GM21529 (cell line): ENCODE measurements around the gene AKAP17A.

Experiments
- ATAC-seq: cut with Tn5 transposase; IDR thresholded peaks from one replicate; pipeline ENCODE4 v1.9.1; 2021; ENCODE audit not compliant: unreplicated experiment

Gene AKAP17A

DNA sequence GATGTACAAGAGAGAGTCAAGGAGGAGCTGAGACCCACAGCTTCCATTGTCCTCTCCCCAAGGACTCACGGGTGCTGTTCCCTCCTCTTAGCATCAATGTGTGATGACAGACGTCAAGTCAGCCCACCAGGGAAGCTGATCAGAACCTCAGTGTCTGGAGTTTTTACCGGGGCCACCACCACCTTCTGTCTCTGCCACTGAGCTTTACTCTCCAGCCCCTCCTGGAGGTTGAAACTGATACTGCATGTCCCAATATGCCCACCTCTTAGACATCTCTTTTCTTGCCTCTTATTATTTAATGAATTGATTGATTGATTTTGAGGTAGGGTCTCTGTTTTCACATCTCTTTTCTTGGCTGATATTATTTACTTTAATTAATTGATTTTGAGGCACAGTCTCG, 10.3 kb upstream of the AKAP17A start:
- ATAC-seq = peak; percentile 39

DNA sequence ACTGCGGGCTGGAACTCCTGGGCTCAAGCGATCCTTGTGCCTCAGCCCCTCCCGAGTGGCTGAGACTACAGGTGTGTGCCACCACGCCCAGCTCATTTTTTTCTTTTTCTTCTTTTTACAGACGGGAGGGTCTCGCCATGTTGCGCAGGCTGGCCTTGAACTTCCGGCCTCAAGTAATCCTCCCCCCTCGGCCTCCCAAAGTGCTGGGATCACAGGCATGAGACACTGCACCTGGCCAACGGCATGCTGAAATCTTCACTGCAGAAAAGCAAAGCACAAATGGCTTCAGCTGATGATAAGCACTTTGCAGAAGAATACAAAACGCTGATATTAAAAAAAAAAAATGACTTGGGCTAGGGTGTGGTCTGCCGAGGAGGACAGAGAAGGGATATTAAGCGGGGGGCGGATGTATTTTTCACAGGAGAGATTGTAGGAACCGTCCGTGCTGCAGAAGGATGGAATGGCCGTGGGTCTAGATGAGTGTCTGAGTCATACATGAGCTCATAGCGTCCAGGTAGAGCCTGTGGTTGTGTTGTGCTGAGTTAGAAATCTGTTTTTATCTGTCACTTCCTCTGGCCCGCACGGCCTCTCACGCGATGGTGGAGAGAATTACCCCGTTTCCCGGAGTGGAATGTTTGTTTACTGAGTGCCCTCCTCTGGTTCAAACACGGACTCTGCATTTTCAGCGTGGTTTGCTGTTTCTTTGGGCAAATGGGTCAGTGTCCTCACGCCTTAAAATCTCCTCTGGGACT, 8.5 kb upstream of the AKAP17A start:
- peak; percentile 84 for ATAC-seq

DNA sequence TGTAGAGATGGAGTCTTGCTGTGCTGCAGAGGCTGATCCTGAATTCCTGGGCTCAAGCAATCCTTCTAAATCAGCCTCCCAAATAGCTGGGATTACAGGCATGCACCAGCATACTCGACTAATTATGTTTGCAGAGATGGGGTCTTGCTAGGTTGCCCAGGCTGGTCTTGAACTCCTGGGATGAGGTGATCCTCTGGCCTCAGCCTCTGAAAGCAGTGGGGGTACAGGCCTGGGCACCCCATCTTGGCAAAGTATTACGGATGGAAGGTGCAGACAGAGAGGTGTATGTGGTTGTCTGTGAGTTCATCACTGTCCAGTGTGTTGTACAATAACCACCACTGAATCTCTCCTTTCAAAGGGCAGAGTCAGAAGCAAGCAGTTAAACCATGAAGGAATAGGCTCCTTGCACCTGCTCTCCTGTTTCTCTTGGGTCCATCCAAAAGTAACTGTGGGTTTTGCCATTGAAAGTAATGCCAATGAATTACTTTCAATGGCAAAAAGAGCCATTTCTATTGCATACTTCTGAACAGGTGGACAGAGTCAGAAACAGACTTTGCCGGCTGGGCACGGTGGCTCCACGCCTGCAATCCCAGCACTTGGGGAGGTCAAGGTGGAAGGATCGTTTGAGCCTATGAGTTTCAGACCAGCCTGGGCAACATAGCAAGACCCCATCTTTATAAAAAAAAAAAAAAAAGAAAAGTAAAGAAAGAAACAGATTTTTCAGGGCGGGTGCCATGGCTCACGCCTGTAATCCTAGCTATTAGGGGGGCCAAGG, 7.0 kb upstream of the AKAP17A start:
- ATAC-seq = no peak

DNA sequence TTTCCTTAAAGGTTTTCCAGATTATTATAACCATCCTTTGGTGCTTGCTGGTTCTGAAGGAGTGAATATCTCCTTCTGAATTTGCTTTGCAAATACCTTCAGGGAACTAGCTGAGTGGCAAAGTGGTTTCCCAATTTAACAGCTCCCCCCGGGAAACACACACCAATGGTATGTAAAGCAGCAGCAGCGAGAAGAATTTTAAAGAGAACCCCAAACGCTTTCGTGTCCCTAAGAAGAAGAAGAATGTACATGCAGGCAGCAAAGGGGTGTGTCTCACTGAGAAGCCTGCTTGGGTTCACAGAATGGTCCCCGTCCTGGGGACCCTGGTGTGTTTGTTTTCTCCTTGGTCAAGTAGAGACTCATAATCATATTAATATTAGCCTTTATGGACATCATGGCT, 4.2 kb upstream of the AKAP17A start:
- ATAC-seq = peak; percentile 20

DNA sequence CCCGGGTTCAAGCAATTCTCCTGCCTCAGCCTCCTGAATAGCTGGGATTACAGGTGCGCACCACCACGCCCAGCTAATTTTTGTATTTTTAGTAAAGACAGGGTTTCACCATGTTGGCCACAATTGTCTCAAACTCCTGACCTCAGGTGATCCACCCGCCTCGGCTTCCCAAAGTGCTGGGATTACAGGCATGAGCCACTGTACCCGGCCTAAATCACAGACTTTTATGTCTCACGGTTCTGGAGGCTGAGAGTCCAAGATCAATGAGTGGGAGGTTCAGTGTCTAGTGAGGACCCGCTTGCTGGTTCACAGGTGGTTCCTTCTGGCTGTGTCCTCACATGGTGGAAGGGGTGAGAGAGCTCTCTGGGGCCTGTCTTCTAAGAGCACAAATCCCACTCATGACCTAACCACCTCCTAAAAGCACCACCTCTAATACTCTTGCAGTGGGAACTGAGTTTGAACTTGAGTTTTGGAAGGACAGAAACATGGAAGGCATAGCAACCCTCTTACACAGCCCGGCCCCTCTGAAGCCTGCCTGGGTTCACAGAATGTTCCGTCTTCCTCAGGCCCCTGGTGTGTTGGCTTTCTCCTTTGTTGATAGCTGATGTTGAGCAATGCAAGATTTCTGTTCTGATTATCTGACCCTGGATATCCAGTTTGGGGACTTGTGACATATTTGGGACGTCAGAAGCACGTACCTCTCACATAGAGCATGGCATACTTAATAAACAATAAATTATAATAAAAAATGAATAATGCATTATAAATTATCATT, 1.9 kb upstream of the AKAP17A start:
- no peak for ATAC-seq

DNA sequence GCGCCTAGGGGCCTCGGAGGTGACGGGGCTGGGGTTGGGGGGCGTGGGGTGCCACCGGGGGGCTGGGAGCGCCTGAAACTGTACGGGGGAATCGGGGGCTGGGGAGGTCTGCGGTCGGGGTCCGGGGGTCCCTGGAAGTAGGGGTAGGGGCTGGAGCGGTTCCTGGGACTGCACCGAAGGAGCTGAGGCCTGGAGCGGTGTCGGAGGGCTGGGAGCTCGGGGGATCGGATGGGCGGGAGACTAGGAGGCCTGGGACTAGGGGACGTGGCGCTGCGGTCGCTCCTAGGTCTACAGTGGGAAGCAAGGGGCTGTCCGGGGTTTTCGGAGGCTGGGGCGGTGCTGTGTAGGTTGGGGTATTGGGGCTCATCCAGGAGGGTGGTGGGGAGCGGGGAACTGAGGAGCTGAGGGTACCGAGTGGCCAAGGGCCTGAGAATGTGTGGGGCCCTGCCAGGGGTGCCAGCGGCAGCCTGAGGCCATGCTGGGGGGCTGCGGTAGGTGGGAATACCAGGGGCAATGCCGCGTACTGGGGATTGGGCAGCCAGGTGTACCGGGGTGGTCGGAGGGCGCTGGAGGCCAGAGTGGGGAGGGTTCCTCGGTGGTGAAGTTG, 562 bp downstream of the AKAP17A start:
- ATAC-seq = peak; percentile 1

DNA sequence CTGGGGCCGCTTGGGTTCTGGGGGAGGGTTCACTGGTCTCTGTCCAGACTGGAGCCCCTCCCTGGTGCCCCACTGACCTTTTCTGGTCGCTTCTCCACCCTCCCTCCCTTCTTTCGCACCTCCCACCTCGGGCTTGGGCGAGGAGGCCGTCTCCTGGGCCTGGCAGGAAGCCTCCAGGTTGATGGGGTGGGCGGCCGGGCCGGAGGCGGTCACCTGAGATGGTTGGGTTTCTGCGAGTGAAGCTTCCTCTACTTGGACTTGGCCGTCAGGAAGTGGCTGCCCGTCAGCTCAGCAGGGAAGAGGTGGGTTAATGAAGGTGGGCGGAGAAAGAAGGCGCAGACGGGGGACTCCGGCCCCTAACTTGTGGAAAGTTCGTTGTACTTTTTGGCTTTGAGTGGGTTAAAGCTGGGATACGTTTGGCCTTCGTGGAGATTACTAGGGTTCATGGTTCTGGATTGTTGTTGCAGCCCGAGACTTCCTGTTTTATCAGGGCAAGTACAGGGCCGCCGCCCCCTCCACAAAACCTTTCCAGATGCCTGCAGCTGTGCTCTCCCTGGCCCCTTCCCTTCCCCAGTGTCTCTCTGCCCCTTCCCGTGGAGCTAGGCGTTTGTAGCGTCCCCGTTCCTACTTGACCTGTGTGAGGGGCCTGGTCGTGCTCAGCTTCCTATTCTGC, 1.2 kb downstream of the AKAP17A start:
- ATAC-seq = peak; percentile 59

DNA sequence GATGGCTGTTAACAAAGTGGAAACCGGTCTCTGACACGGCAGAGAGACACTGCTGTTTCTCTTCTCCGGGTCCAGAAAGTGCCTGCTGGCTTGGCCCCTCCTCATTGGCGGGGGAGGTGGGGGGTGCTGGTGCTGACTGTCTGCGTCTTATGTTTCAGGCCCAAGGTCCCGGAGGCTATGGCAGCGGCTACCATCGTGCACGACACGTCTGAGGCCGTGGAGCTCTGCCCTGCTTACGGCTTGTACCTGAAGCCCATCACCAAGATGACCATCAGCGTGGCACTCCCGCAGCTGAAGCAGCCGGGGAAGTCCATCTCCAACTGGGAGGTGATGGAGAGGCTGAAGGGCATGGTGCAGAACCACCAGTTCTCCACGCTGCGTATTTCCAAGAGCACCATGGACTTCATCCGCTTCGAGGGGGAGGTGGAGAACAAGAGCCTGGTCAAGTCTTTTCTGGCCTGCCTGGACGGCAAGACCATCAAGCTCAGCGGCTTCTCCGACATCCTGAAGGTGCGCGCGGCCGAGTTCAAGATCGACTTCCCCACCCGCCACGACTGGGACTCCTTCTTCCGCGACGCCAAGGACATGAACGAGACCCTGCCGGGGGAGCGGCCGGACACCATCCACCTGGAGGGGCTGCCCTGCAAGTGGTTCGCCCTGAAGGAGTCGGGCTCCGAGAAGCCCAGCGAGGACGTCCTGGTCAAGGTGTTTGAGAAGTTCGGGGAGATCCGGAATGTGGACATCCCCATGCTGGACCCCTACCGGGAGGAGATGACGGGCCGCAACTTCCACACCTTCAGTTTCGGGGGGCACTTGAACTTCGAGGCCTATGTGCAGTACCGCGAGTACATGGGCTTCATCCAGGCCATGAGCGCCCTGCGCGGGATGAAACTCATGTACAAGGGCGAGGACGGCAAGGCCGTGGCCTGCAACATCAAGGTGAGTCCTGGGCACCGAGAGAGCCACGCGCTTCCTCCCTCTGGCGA, 2.2 kb downstream of the AKAP17A start:
- ATAC-seq = no peak

DNA sequence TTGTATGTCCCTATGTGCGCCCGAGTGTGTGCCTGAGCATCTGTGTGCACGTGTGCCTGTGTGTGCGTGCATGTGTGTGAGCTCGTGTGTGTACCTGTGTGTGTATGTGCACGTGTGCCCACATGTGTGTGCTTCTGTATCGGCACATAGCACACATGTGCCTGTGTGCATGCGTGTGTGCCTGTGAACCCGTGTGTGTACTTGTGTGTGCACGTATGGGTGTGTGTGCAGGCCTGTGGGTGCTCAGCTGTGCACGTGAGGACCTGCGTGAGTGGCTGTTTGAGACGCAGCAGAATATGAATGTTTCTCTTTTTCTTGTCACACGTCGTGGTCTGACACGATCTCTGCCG, 4.3 kb downstream of the AKAP17A start:
- ATAC-seq = no peak

DNA sequence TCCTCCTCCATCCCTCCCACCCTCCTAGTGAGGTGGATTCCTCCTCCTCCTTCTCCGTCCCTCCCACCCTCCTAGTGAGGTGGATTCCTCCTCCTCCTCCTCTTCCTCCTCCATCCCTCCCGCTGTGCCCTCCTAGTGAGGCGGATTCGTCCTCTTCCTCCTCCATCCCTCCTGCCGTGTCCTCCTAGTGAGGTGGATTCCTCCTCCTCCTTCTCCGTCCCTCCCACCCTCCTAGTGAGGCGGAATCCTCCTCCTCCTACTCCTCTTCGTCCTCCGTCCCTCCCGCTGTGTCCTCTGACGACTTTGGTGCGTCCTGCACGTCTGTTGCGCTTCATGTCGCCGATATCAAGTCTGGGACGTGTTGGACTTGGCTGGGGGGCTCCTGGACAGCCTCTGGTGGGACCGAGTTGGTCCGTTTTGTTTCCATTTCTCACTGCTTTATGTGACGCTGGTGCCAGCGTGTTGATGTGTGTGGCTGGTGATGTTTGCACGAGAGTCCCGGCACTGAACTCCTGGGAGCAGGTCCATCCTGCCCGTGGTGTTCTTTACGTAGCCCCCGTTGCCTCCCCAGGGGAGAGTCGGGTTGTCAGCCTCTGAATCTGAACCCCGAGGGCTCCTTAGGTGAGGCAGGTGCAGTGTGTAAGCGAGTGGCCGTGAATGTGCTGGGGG, 5.4 kb downstream of the AKAP17A start:
- no peak for ATAC-seq

DNA sequence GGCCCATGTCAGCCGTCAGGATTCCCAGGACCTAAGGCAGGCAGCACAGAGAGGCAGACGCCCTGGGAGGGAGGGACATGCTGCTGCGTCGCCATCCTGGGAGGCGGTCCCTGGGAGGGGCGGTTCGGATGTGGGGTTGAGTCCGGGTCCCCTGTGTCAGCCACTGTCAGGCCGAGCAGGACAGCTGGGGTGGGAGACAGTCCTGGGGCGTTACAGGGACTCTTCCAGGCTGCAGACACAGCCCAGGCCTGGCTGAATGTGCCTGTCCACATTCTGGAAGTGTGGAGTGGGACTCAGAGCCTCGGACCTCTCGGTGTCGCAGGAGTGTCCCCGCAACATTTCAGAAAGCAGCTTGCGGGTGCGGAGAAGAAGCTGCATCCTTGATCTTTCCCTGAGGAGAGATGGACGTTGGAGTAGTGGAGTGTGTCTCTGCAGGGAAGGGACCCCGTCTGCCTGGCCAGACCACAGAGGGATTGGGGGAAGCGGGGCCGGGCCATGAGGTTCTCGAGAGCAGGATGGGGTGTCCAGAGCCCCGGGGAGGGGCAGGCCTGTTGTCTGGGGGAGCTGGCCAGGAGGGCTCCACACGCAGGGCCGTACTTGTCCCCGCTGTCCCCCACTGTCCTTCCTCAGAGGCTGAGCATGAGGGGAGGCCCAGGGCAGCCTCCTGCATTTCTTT, 6.1 kb downstream of the AKAP17A start:
- no peak for ATAC-seq

DNA sequence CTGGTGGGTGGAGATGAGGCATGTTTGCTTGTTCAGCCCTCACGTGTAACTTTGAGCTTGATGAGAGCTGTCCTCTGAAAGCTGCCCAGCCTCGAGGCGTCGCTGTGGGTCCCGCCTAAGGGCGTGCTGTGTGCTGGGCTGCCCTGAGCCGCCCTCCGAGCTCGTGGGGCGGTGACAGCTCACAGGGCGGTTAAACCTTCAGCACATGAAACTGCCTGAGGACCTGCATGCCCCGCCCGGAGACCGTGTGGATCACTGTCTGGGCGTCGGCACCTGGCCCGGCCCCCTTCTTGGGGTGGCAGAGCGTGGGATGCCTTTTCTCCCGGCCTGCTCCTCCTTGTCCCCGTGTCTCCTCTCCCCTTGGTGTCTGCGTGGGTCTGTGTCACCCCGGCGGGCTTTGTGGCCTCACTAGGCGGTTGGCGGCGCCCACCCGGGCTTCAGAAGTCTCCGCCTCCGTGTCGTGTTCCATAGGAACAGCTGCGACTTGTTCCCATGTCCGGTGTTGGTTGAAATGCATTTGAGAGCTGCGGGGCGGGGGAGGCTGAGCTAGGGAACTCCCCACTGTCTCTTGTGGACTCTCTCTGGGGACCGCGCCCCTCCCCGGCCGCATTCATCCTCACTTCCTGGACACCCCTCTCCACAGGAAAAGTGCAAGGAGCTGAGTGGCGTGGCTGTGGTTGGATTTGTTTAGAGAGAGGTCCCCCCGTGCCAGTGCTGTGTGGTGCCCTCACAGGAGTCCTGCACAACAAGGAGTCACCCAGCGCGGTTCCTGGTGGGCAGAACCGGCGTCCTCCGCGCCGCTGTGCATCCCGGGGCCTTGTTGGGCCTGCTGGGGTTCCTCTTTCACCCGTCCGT, 6.8 kb downstream of the AKAP17A start:
- ATAC-seq = no peak

DNA sequence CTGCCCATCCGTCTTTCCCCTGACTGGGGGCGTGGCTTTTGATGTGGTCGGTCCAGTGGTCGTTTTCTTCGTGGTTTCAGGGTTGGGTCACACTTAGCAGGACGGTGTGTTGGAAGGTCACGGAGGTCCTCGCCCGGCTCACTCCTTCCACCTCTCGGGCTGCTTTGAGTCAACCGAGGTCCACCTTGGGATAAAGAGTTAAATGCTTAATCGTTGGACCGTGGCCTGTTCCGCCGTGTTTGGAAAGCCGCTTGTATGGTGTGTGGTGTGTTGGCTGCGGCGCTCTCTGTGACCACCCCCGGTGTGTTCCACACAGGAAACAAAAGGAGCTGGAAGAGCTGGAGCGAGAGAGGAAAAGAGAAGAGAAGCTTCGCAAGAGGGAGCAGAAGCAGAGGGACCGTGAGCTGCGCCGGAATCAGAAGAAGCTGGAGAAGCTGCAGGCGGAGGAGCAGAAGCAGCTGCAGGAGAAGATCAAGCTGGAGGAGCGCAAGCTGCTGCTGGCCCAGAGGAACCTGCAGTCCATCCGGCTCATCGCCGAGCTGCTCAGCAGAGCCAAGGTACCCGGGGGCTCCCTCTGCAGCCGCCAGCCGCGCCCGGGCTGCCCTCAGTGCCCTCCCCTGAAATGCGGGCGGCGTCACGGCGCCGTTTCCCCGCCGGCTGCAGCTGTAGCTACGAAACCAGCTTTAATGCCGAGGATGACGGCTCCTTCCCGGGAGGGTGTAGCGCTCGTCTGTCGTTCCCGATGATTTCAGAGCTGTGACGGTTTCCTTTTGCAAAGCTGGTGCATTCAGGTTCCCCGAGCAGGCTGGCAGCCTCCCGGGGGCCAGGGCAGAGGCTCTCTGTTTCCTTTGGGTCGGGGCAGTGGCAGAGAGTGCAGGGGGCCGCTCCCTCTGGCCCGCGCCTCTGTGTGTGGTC, 7.7 kb downstream of the AKAP17A start:
- ATAC-seq = no peak

DNA sequence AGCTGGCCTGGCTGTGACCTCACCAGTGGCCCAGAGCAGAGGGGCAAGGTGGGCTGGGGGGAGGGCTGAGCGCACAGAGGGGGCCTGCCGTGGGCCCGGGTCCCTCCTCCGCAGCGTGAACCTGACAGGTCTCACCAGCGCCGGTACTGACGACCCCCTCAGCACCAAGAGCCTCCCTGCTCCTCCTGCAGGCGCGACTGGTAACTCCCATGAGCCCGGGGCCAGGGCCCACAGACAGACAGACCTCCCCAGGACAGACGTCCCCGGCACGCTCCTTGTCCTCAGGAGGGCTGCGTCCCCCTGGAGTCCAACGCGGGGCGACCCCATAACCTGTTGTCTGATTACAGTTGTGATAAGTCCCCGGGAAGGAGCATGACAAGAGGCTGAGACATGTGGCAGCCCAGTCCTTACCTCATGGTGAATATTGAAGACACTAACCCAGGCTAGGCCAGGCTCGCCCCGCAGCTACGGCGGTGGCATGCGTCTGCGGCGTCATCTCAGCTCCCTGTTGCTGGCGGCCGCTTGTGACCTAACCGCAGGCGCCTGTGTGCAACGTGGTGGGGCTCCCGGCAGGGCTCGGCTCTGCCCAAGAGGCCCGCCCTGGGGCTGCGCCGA, 8.5 kb downstream of the AKAP17A start:
- ATAC-seq = no peak

DNA sequence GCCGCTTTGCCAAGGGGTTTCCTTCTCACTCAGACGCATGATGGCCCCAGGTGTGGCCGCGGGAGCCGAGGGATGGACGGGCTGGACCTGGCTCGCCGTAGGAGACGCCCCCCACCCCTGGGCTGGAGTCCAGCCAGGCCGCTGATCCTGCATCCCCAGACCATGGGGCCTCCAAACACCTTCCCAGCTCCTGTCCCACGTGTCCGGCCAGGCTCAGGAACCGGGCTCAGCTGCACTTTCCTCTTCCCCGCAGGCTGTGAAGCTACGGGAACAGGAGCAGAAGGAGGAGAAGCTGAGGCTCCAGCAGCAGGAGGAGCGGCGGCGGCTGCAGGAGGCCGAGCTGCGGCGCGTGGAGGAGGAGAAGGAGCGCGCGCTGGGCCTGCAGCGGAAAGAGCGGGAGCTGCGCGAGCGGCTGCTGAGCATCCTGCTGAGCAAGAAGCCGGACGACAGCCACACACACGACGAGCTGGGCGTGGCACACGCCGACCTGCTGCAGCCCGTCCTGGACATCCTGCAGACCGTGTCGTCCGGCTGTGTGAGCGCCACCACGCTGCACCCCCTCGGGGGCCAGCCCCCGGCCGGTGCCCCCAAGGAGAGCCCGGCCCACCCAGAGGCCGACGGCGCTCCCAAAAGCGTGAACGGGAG, 9.1 kb downstream of the AKAP17A start:
- ATAC-seq = no peak
